Measurements from ENCODE around the gene TRIM29. TPM values are rescaled to one million over a fixed set of nuclear protein-coding genes. Genes with fewer than 3 reads are reported as not detected.

The TRIM29 gene
- total and polyA plus RNA-seq, 2 experiments from 2014 or later = 0.28 TPM; not detected in 1

DNA sequence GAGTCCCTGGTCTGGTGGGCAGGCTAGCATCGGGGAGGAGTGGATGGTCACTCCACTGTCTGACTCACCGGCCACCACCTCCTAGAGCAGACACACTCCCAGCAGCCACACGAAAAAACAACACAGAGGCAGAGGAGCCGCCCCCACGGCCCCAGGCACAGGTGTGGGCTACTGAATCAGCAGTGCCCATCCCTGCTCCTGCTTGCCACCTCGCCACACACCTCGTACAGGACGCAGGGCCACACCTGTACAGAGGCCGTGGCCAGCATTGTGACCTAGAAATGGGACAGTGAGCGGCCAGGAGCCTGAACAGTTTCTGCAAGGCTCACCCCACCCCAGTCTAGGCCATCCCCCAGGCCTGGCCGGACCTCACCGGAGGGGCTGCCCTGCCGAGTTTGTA is 14.0 kb downstream of the TRIM29 start:
- no peak for DNase-seq (ENCODE audit: low spot score)
- no peaks in the 10 kb centered on the region for H3K27me3 ChIP-seq (ENCODE audit: insufficient read depth)
- H2AFZ ChIP-seq = no peak overlapping the region
- no peaks in the 10 kb centered on the region for H3K79me2 ChIP-seq (replicated peaks; ENCODE audit: insufficient read depth)
- H3K4me3 Mint-ChIP-seq = no peak overlapping the region
- H3K27me3 Mint-ChIP-seq (ENCODE audit: insufficient read depth, low read depth, poor library complexity) = peaks cover 13% of the 10 kb centered on the region
- no peaks in the 10 kb centered on the region for H3K36me3 ChIP-seq (ENCODE audit: insufficient read depth)
- H3K9me3 Mint-ChIP-seq = peaks cover 2% of the 10 kb centered on the region; the same call in 2 of the 3 replicates
- no peak overlapping the region for H3K27ac ChIP-seq (ENCODE audit: low read depth)
- no peaks in the 10 kb centered on the region; the same call in 2 of the 3 replicates for H3K36me3 Mint-ChIP-seq (ENCODE audit: low read depth)
- no peak overlapping the region for H3K4me3 ChIP-seq
- no peaks in the 10 kb centered on the region for H3F3A ChIP-seq (replicated peaks; ENCODE audit: low read depth)
- no peak for ATAC-seq
- H3K4me2 ChIP-seq = no peak overlapping the region
- H3K27ac Mint-ChIP-seq = no peak overlapping the region
- H4K20me1 ChIP-seq (replicated peaks; ENCODE audit: insufficient read depth) = no peaks in the 10 kb centered on the region
- TF ChIP-seq CREB1 (CRISPR knock-in tag; IDR thresholded peaks at IDR 0.05; ENCODE audit: low read depth) (no peak), NANOG (IDR thresholded peaks at IDR 0.05; ENCODE audit: borderline replicate concordance) (no peak), ZNF331 (CRISPR knock-in tag; IDR thresholded peaks at IDR 0.05; ENCODE audit: low read depth) (no peak), ZNF114 (CRISPR knock-in tag; IDR thresholded peaks at IDR 0.05) (no peak), STAT1 (IDR thresholded peaks at IDR 0.05; ENCODE audit: unreplicated experiment) (no peak), EZH2 (IDR thresholded peaks at IDR 0.05; ENCODE audit: low read depth, unreplicated experiment) (no peak), JUNB (IDR thresholded peaks at IDR 0.05; ENCODE audit: unreplicated experiment) (no peak), POLR2AphosphoS5 (IDR thresholded peaks at IDR 0.05; ENCODE audit: low read depth) (no peak), EZH2phosphoT487 (IDR thresholded peaks at IDR 0.05; ENCODE audit: unreplicated experiment) (no peak)
- TF ChIP-seq, protein P1, sequence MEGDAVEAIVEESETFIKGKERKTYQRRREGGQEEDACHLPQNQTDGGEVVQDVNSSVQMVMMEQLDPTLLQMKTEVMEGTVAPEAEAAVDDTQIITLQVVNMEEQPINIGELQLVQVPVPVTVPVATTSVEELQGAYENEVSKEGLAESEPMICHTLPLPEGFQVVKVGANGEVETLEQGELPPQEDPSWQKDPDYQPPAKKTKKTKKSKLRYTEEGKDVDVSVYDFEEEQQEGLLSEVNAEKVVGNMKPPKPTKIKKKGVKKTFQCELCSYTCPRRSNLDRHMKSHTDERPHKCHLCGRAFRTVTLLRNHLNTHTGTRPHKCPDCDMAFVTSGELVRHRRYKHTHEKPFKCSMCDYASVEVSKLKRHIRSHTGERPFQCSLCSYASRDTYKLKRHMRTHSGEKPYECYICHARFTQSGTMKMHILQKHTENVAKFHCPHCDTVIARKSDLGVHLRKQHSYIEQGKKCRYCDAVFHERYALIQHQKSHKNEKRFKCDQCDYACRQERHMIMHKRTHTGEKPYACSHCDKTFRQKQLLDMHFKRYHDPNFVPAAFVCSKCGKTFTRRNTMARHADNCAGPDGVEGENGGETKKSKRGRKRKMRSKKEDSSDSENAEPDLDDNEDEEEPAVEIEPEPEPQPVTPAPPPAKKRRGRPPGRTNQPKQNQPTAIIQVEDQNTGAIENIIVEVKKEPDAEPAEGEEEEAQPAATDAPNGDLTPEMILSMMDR (conservative IDR thresholded peaks at IDR 0.05; ENCODE audit: low read depth in 2 of 2) = no peak
- TF ChIP-seq, protein P2, sequence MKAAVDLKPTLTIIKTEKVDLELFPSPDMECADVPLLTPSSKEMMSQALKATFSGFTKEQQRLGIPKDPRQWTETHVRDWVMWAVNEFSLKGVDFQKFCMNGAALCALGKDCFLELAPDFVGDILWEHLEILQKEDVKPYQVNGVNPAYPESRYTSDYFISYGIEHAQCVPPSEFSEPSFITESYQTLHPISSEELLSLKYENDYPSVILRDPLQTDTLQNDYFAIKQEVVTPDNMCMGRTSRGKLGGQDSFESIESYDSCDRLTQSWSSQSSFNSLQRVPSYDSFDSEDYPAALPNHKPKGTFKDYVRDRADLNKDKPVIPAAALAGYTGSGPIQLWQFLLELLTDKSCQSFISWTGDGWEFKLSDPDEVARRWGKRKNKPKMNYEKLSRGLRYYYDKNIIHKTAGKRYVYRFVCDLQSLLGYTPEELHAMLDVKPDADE (IDR thresholded peaks at IDR 0.05) = no peak
- TF ChIP-seq, protein P3, sequence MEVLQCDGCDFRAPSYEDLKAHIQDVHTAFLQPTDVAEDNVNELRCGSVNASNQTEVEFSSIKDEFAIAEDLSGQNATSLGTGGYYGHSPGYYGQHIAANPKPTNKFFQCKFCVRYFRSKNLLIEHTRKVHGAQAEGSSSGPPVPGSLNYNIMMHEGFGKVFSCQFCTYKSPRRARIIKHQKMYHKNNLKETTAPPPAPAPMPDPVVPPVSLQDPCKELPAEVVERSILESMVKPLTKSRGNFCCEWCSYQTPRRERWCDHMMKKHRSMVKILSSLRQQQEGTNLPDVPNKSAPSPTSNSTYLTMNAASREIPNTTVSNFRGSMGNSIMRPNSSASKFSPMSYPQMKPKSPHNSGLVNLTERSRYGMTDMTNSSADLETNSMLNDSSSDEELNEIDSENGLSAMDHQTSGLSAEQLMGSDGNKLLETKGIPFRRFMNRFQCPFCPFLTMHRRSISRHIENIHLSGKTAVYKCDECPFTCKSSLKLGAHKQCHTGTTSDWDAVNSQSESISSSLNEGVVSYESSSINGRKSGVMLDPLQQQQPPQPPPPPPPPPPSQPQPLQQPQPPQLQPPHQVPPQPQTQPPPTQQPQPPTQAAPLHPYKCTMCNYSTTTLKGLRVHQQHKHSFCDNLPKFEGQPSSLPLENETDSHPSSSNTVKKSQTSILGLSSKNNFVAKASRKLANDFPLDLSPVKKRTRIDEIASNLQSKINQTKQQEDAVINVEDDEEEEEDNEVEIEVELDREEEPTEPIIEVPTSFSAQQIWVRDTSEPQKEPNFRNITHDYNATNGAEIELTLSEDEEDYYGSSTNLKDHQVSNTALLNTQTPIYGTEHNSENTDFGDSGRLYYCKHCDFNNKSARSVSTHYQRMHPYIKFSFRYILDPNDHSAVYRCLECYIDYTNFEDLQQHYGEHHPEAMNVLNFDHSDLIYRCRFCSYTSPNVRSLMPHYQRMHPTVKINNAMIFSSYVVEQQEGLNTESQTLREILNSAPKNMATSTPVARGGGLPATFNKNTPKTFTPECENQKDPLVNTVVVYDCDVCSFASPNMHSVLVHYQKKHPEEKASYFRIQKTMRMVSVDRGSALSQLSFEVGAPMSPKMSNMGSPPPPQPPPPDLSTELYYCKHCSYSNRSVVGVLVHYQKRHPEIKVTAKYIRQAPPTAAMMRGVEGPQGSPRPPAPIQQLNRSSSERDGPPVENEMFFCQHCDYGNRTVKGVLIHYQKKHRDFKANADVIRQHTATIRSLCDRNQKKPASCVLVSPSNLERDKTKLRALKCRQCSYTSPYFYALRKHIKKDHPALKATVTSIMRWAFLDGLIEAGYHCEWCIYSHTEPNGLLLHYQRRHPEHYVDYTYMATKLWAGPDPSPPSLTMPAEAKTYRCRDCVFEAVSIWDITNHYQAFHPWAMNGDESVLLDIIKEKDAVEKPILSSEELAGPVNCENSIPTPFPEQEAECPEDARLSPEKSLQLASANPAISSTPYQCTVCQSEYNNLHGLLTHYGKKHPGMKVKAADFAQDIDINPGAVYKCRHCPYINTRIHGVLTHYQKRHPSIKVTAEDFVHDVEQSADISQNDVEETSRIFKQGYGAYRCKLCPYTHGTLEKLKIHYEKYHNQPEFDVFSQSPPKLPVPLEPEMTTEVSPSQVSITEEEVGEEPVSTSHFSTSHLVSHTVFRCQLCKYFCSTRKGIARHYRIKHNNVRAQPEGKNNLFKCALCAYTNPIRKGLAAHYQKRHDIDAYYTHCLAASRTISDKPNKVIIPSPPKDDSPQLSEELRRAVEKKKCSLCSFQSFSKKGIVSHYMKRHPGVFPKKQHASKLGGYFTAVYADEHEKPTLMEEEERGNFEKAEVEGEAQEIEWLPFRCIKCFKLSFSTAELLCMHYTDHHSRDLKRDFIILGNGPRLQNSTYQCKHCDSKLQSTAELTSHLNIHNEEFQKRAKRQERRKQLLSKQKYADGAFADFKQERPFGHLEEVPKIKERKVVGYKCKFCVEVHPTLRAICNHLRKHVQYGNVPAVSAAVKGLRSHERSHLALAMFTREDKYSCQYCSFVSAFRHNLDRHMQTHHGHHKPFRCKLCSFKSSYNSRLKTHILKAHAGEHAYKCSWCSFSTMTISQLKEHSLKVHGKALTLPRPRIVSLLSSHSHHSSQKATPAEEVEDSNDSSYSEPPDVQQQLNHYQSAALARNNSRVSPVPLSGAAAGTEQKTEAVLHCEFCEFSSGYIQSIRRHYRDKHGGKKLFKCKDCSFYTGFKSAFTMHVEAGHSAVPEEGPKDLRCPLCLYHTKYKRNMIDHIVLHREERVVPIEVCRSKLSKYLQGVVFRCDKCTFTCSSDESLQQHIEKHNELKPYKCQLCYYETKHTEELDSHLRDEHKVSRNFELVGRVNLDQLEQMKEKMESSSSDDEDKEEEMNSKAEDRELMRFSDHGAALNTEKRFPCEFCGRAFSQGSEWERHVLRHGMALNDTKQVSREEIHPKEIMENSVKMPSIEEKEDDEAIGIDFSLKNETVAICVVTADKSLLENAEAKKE (CRISPR knock-in tag; IDR thresholded peaks at IDR 0.05) = no peak
- TF ChIP-seq, protein P4, sequence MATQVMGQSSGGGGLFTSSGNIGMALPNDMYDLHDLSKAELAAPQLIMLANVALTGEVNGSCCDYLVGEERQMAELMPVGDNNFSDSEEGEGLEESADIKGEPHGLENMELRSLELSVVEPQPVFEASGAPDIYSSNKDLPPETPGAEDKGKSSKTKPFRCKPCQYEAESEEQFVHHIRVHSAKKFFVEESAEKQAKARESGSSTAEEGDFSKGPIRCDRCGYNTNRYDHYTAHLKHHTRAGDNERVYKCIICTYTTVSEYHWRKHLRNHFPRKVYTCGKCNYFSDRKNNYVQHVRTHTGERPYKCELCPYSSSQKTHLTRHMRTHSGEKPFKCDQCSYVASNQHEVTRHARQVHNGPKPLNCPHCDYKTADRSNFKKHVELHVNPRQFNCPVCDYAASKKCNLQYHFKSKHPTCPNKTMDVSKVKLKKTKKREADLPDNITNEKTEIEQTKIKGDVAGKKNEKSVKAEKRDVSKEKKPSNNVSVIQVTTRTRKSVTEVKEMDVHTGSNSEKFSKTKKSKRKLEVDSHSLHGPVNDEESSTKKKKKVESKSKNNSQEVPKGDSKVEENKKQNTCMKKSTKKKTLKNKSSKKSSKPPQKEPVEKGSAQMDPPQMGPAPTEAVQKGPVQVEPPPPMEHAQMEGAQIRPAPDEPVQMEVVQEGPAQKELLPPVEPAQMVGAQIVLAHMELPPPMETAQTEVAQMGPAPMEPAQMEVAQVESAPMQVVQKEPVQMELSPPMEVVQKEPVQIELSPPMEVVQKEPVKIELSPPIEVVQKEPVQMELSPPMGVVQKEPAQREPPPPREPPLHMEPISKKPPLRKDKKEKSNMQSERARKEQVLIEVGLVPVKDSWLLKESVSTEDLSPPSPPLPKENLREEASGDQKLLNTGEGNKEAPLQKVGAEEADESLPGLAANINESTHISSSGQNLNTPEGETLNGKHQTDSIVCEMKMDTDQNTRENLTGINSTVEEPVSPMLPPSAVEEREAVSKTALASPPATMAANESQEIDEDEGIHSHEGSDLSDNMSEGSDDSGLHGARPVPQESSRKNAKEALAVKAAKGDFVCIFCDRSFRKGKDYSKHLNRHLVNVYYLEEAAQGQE (IDR thresholded peaks at IDR 0.05; ENCODE audit: unreplicated experiment) = no peak
- 0 out of 3 replicates have a peak, but pooled peaks cover 2% of the 10 kb centered on the region for H3K4me1 Mint-ChIP-seq
- no peaks in the 10 kb centered on the region for H3K4me1 ChIP-seq (ENCODE audit: insufficient read depth)
- no peaks in the 10 kb centered on the region for H3K9me2 ChIP-seq (ENCODE audit: insufficient read depth)
